Nephron progenitor cell (in vitro differentiated cells): Measurements from ENCODE around the gene MDM2.
A peak's percentile ranks its signal among the peaks of the same experiment; 100 is the strongest.

Source experiments
- DNase-seq: peaks from one replicate; pipeline ENCODE4 v3.0.0; 2021
- H3K27ac Mint-ChIP-seq: 2 replicates; pipeline ENCODE4 v1.8.0; 2021; ENCODE audit warnings: mild to moderate bottlenecking, moderate library complexity, mixed read lengths
- H3K27me3 Mint-ChIP-seq: 2 replicates; pipeline ENCODE4 v1.8.0; 2021; ENCODE audit warnings: mild to moderate bottlenecking, low read depth, mixed read lengths; ENCODE audit not compliant: poor library complexity
- H3K36me3 Mint-ChIP-seq: 2 replicates; pipeline ENCODE4 v1.8.0; 2021; ENCODE audit warnings: low read depth, mixed read lengths
- H3K4me1 Mint-ChIP-seq: 2 replicates; pipeline ENCODE4 v1.8.0; 2021; ENCODE audit warnings: mixed read lengths
- H3K4me3 Mint-ChIP-seq: 2 replicates; pipeline ENCODE4 v1.8.0; 2021; ENCODE audit warnings: mild to moderate bottlenecking, moderate library complexity, mixed read lengths
- H3K9me3 Mint-ChIP-seq: 2 replicates; pipeline ENCODE4 v1.8.0; 2021; ENCODE audit warnings: mild to moderate bottlenecking, moderate library complexity, mixed read lengths
- TF ChIP-seq, protein P1 (sequence below): fragments of 200-600 bp; sonication (generic); IDR thresholded peaks from 2 replicates; pipeline ENCODE4 v1.5.0; 2021; ENCODE audit warnings: antibody characterized with exemption

MDM2 gene

GRCh38 chr12:68762691-68763090 lies 45.3 kb upstream of the MDM2 start:
- TF ChIP-seq, protein P1, sequence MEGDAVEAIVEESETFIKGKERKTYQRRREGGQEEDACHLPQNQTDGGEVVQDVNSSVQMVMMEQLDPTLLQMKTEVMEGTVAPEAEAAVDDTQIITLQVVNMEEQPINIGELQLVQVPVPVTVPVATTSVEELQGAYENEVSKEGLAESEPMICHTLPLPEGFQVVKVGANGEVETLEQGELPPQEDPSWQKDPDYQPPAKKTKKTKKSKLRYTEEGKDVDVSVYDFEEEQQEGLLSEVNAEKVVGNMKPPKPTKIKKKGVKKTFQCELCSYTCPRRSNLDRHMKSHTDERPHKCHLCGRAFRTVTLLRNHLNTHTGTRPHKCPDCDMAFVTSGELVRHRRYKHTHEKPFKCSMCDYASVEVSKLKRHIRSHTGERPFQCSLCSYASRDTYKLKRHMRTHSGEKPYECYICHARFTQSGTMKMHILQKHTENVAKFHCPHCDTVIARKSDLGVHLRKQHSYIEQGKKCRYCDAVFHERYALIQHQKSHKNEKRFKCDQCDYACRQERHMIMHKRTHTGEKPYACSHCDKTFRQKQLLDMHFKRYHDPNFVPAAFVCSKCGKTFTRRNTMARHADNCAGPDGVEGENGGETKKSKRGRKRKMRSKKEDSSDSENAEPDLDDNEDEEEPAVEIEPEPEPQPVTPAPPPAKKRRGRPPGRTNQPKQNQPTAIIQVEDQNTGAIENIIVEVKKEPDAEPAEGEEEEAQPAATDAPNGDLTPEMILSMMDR: no peak
- H3K9me3 Mint-ChIP-seq: no peaks in the 10 kb centered on the region
- H3K4me1 Mint-ChIP-seq: no peaks in the 10 kb centered on the region
- no peak overlapping the region for H3K4me3 Mint-ChIP-seq
- H3K36me3 Mint-ChIP-seq: peaks cover 70% of the 10 kb centered on the region
- peak overlapping the region; percentile 54 for H3K27ac Mint-ChIP-seq
- DNase-seq: no peak
- H3K27me3 Mint-ChIP-seq: no peaks in the 10 kb centered on the region

GRCh38 chr12:68765696-68766095 lies 42.3 kb upstream of the MDM2 start:
- Mint-ChIP-seq H3K4me1 (no peaks in the 10 kb centered on the region), H3K27ac (no peak overlapping the region), H3K27me3 (peaks cover under 1% of the 10 kb centered on the region), H3K4me3 (no peak overlapping the region), H3K9me3 (no peaks in the 10 kb centered on the region), H3K36me3 (peaks cover 45% of the 10 kb centered on the region)
- TF ChIP-seq, protein P1: no peak
- DNase-seq: no peak

GRCh38 chr12:68766646-68767045 lies 41.3 kb upstream of the MDM2 start:
- H3K9me3 Mint-ChIP-seq: no peaks in the 10 kb centered on the region
- H3K27me3 Mint-ChIP-seq: peaks cover 3% of the 10 kb centered on the region
- no peak for DNase-seq
- no peaks in the 10 kb centered on the region for H3K4me1 Mint-ChIP-seq
- no peak overlapping the region for H3K4me3 Mint-ChIP-seq
- TF ChIP-seq, protein P1: no peak
- H3K27ac Mint-ChIP-seq: no peak overlapping the region
- H3K36me3 Mint-ChIP-seq: peaks cover 39% of the 10 kb centered on the region

DNA sequence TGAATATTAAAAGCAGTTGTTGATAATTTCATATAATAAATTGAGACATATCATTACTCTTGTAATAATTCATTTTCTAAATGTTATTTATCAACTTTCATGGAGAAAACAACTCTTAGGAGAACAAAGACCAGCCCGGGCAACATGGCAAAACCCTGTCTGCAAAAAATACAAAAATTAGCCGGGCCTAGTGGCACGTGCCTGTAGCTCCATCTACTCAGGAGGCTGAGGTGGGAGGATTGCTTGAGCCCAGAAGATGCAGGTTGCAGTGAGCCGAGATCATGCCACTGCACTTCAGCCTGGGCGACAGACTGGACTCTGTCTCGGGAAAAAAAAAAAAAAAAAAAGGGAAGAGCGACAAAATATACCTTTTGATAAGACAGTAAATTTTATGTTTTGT lies 40.8 kb upstream of the MDM2 start:
- H3K27me3 Mint-ChIP-seq: peaks cover 3% of the 10 kb centered on the region

DNA sequence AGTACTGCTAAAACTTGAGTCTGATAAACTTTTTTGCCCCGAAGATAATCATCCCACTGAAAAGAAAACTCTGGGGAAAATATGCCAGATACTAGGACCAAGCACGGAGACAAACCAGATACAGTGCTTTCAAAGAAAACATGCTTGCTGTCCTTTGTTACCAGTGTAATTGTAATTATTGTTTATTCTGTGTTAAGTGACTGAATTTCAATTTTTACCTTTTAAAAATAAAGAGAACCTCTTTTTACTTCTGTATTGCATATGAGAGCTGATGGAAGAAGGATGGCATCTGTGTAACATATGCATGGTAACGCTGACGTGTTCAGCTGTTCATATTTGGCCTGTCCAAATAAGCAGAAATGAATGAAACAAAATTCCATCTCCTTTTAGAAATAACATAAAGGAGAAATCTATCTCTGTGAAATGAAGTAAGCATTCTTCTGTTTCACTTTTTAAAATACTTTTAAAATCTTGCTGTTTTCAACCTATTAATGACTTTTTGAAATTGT lies 39.5 kb upstream of the MDM2 start:
- H3K36me3 Mint-ChIP-seq: peaks cover 25% of the 10 kb centered on the region
- H3K27me3 Mint-ChIP-seq: peaks cover 3% of the 10 kb centered on the region
- H3K9me3 Mint-ChIP-seq: no peaks in the 10 kb centered on the region
- H3K4me3 Mint-ChIP-seq: no peak overlapping the region
- DNase-seq: no peak
- H3K27ac Mint-ChIP-seq: no peak overlapping the region
- TF ChIP-seq, protein P1: no peak
- H3K4me1 Mint-ChIP-seq: no peaks in the 10 kb centered on the region

More for the DNA sequence above, 40.8 kb upstream of the MDM2 start:
- H3K36me3 Mint-ChIP-seq: peaks cover 33% of the 10 kb centered on the region
- H3K4me1 Mint-ChIP-seq: no peaks in the 10 kb centered on the region
- DNase-seq: no peak
- H3K4me3 Mint-ChIP-seq: no peak overlapping the region
- no peak overlapping the region for H3K27ac Mint-ChIP-seq
- H3K9me3 Mint-ChIP-seq: no peaks in the 10 kb centered on the region
- TF ChIP-seq, protein P1: no peak

DNA sequence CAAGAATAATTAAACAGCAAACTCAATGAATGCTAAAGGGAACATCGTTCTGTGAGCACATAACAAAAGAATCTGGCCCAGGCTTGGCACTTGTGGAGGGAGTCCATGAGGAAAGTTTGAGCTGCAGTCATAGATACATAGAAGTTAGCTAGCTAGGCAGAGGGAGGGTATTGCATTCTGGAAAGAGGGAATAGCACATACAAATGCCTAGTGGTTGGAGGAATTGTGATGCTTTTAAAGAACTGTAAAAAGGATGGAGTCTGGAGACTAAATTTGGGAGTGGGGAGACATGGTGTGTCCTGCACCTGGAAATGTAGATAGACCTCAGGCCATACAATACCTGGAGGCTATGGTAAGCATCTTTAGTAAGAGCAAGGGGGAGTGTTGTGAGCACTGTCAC lies 38.0 kb upstream of the MDM2 start:
- Mint-ChIP-seq H3K9me3 (no peaks in the 10 kb centered on the region), H3K36me3 (peaks cover 11% of the 10 kb centered on the region), H3K27ac (no peak overlapping the region), H3K4me1 (no peaks in the 10 kb centered on the region), H3K4me3 (no peak overlapping the region), H3K27me3 (peaks cover 3% of the 10 kb centered on the region)
- no peak for DNase-seq
- TF ChIP-seq, protein P1: no peak
